Testis (tissue), 2 donors: ENCODE data around the gene CRACDL.

Source experiments
- POLR2A ChIP-seq: fragments of 450-650 bp; IDR thresholded peaks from one replicate; pipeline ENCODE4 v1.6.1; 2017; ENCODE audit warnings: antibody characterized with exemption, mild to moderate bottlenecking, moderate library complexity
- TF ChIP-seq, protein P1 (sequence below), 3 experiments: fragments of 450-650 bp in 2 of 3; fragments of 200-600 bp in 1 of 3; sonication (generic) in 1 of 3; IDR thresholded peaks; one replicate each; pipeline ENCODE4 v1.5.1; 2016 to 2019; ENCODE audit warnings: antibody characterized with exemption in 3 of 3, mild to moderate bottlenecking in 2 of 3, moderate library complexity in 1 of 3

DNA sequence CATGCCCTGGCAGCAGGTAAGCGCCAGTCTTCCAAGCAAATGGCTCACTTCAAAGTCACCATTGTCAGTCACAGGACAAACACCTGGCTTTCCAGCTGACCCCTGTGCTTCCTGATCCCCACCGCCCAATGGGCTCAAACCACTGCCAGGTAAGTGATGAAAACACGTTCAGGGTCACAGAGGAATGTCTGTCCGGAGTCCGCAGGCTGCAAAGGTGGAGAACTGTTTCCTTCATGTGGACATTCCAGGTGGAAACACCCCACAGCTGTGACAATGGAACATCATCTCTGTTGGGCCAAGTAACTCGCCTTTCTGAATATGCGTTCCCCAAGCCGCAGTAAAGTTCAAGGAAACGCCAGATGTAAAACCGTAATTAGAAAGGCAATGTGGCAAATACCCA, 86.0 kb downstream of the CRACDL start:
- TF ChIP-seq, protein P1, sequence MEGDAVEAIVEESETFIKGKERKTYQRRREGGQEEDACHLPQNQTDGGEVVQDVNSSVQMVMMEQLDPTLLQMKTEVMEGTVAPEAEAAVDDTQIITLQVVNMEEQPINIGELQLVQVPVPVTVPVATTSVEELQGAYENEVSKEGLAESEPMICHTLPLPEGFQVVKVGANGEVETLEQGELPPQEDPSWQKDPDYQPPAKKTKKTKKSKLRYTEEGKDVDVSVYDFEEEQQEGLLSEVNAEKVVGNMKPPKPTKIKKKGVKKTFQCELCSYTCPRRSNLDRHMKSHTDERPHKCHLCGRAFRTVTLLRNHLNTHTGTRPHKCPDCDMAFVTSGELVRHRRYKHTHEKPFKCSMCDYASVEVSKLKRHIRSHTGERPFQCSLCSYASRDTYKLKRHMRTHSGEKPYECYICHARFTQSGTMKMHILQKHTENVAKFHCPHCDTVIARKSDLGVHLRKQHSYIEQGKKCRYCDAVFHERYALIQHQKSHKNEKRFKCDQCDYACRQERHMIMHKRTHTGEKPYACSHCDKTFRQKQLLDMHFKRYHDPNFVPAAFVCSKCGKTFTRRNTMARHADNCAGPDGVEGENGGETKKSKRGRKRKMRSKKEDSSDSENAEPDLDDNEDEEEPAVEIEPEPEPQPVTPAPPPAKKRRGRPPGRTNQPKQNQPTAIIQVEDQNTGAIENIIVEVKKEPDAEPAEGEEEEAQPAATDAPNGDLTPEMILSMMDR (IDR thresholded peaks at IDR 0.05): no peak
- no peak for TF ChIP-seq POLR2A
